HG03469 (cell line): ENCODE data around the gene FCRL2.

Experiments used
- ATAC-seq: cut with Tn5 transposase; IDR thresholded peaks from one replicate; pipeline ENCODE4 v1.9.1; 2021; ENCODE audit warnings: mild to moderate bottlenecking, moderate library complexity, moderate number of reproducible peaks; ENCODE audit not compliant: unreplicated experiment

FCRL2 gene, protein sequence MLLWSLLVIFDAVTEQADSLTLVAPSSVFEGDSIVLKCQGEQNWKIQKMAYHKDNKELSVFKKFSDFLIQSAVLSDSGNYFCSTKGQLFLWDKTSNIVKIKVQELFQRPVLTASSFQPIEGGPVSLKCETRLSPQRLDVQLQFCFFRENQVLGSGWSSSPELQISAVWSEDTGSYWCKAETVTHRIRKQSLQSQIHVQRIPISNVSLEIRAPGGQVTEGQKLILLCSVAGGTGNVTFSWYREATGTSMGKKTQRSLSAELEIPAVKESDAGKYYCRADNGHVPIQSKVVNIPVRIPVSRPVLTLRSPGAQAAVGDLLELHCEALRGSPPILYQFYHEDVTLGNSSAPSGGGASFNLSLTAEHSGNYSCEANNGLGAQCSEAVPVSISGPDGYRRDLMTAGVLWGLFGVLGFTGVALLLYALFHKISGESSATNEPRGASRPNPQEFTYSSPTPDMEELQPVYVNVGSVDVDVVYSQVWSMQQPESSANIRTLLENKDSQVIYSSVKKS

DNA sequence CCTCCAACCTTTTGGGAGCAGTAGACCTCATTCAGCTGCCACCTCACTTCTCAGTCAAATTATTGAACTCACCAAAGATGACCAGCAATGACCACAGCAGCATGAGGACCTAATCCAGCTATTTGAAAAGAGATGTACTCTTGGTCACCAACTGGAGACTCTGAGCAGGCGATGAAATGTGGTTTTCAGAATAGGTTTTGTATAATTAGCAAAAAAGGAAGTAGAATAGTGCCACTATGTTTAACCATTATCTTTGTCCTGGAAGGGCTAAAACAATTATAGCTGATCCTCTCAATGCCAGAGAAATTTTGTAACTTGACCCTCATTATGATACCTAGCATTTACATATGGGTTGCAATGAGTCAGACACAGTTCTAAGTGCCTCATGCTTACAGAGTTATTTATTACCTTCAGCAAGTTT is at the start of gene FCRL2:
Gene FCRL2, minus strand, starts transcription at position 162 of the 421 bp plus-strand sequence. Its CDS starts 59 bp downstream, at position 103.
- peak; percentile 33 for ATAC-seq

DNA sequence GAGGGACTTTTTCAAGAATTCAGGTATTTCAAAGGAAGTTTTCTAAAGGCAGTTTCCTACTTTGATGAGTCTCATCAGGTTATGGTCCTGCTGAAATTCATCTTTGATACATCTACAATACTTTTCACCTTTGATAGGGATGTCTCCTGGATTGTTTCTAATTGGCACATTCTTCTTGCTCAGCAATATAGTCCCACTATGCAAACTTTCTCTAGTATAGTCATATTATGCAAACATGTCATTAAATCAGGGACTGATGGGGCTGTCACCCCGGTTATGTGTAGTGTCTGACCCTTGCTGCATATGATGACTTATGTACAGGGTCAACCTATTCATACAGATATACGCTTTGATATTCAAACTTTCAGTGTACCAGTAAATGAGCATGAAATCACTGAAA is 43.4 kb upstream of the FCRL2 start:
- ATAC-seq, result no peak

DNA sequence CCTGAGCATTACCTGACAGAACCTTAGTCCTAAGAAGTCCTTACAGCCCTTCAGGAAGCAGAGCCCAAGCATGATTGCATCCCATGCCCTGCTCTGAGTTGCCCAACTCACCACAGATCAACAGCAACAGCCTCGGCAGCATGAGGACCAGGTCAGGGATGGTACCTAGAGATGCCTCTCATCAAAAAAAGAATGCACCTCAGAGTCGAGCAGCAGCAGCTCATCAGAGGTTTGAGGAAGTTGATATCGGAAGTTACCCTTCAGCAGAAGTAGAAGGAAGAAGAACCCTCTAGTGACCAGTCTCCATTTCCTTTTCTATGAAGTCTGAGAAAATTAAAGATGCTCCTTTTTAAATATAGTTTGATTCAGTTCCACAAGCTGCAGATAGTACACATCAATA is 43.0 kb upstream of the FCRL2 start, which contains the start of gene FCRL1:
Gene FCRL1, minus strand, starts transcription at position 225 of the 400 bp plus-strand sequence. Its CDS starts 83 bp downstream, at position 142.
- no peak for ATAC-seq

DNA sequence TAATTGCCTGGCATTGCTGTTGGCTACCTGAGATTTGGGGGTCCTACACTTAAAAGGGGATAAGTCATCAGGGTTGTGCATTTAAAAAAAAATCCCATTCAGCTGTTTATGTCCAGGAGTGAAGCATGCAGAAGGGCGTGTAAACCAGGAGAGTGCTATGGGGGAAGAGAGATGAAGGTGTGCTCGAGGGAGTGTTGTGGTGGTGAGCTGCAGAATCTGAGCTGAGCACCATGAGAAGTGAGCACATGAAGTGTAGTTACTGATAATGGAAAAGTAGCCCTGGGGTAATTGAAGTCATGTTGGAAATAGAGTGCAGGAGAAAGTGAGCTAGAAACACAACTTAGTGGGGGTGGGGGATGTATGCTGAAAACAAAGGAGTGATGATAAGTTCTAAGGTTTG is 42.3 kb upstream of the FCRL2 start:
- ATAC-seq, result no peak

DNA sequence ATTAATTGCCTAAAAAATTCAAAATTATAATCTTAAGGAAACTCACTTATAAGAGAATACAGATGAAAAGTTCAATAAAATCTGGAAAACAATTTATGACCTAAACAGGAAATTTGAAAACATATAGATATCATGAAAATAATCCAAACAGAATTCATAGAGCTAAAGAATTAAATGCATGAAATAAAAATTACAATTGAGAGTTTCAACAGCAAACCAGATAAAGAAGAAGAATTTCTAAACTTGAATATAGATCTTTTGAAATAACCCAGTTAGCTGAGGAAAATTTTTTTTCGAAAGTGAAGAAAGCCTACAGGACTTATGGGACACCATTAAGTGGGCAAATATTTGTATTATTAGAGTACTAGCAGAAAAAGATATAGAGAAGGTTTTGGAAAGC is 36.3 kb upstream of the FCRL2 start:
- ATAC-seq, result no peak

DNA sequence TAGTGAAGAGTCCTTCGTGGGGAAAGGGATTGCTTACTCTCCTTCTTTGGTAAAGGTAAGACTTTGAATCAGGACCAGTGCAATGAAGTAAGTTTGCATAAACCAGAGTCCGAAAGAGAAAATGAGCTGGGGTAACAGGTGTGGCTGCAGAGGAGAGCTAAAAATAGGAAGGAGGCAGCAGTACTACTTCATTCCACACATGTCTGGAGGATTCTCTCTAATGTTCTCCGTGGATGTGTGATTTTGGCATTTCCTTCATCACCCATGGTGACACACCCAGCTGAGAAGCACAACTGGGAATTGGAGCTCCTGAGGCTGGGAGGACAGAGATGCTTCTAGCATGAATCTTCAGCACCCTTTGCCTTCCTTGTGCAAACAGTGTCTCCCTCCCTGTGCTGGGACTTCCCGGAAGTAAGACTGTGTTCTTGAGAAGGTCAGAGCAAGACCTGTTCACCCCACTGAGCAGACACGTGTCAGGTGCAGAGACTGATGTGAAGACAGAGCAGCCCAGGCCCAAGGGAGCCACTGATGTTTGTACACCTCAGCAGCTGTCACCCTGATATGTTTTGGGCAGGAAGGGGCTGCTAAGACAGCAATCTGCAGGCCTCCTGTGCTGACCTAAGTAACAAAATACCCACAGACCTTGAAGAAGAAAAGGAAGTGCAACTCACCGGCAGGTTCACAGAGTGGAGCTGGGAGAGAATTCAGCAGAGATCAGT is 29.7 kb upstream of the FCRL2 start:
- ATAC-seq, result peak; percentile 75

DNA sequence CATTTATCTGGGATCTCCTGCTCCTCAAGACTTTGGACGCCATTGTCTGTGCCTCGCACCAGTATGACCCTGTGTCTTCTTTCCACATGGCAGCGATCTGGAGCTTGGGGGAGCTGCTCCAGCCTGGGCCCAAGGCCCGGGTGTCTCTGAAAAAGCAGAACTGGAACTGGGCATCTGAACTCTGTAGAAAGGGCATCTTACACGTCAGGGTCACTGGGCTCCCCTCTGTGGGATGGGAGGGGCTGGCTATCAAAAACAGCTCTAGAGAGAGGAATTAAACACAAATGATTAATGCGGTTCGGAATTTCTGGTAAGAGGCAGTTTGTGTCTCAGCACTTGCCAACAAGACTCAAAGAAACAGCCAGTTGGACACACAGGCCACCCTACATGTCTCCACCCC is 26.9 kb upstream of the FCRL2 start:
- ATAC-seq, result no peak

DNA sequence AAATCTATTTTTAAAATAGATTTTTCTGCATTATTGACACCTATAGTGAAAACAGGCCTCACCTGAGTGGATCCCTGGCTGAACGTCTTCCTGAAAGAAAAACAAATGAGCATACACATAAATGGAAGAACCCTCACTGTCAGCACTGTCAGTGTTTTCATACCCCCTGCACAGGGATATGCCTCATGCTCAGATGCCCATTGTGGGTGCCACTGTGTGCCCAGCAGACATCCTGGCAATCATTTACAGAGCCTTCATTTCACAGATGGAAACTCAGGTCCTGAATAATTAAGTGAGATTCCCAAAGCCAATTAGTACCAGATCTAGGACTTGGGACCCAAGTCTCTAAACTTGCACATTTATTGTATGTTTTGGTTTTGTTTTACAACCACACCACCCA is 23.1 kb upstream of the FCRL2 start:
- no peak for ATAC-seq

DNA sequence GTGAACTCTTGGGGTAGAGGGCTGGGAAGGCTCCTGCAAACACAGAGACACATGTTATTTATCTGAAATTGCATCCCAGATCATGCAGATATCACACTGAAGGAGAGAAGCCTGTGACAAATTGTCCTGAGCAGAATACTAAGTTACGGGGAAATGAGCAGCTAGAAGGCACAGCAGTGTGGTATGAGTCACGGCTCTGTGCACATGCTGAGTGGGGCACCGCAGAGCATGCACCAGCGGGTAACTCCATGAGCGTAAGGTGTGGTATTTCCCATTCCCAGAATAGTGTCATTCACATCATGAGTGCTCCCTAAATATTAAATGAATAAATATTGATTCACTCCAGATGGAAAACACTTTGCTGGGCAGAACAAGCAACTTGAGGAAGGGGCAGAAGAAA is 21.3 kb upstream of the FCRL2 start:
- no peak for ATAC-seq

DNA sequence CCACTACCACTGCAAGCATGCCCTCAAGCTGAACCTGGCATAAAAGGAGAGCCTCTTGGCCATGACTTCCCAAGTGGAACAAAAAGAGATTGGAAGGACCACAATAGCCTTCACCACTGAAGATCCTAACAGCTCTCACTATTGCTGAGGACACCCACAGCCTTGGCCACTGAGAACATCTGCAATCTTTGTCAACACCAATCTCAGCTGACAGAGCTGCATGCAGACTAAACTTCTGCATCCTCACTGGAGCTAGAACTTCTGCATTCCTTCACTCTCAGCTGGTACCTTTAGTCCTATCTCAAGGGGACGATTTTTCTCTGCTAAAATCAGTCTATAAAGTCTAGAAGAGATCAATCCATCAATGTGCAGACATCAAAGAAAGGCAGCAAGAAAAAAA is 8.3 kb upstream of the FCRL2 start:
- ATAC-seq, result no peak

DNA sequence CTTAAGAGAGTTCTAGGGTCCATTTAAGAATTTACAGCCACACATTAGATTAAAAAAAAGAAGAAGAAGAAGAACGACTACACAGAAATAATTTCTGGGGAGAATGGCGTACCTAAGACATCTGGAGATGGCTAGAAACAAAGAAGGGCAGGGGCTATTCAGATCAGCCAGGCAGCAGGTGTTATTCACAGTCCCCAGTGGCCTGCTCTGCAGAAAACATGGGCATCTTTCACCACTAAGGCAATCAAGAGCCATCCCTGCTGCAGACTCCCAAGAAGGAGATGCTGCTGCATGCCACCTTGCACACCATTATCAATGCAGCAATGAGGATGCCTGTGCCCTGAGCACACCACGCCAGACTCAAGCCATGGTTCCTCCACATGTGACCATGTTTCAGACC is 7.9 kb upstream of the FCRL2 start:
- no peak for ATAC-seq

DNA sequence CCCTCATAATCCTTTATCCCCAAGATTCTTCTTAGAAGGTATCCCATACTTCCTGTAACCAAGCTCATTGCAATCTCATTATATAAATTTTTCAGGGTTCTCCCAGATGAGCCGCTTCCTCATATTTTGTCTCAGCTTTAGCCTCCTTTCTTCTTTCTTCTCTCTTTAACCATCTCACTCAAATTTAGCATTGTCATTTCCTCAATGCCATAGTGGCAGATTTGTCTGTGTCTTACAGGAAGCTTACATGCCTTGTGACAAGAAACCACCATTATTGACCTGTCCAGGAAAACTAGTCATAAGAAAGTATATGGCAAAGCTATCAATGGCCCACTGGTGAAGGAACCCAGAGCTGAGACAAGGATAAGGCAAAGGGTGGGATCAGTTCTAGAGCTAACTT is 6.0 kb upstream of the FCRL2 start:
- ATAC-seq, result no peak

DNA sequence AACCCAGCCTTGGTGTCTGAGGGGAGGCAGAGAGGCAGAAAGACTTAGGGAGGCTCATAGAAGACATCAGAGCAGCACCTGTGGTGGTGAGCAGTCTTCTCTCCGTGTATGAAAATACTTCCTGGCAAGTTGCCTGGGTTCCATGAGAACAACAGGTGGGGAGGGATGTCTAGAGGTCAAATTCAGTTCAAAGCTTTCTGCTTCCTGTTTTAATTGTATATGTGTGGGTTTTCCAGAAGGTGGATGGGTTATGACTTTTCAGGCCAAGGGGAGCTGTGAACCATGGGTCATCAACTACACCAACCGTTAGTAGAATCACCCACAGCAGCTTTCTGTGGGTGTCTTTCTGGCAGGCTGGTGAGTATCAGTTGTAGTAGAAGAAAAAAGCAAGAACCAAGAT is 4.1 kb upstream of the FCRL2 start:
- peak; percentile 45 for ATAC-seq

DNA sequence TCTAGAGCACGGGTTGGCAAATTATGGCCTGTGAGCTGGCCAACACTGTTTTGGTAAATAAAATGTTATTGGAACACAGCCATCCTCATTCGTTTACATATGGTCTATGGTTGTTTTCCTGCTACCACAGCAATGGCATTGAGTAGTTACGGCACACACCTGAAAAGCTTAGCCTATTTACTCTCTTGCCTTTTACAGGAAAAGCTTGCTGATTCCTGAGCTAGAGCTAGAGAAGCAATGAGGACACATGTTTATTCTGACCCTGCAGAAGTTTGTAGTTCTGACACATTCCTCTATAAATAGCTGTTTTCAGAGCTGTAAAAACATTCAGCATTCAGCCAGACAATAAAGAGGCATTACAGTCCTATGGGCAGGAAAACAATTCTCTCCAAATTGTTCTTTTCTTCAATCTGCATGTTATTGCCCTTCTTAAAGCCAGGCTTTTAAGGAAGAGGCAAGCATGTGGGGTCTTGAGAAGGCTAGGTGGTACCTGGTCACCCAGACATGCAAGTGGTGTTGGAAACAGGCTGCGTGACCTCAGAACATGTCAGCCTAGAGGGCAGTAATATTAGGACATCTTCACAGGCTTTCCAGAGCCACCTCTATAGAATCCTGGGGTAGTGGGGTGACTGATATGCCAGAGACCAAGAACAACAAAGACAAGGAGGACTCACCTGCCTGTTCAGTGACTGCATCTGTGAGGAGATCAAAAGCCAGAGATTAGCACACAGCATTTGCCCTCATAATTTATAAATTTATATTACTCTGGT is 1.6 kb downstream of the FCRL2 start:
- no peak for ATAC-seq

DNA sequence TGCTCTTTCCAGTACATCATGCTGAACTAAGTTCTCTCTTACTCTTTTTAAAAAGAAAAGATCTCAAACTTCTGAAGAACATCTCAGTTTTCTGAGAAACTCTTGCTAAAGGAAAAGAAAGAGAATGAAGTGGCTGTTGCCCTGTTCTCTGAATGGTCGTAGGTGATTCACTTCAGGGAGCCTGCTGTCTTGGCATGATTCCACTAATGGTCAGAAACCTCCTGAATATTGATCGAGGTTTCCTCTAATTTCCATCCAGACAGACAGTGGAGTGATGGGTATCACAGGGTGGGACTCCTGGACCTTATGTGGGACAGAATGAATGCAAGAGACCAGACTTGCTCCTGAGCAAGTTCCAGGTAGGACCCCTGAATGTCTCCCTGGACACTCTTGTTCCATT is 2.5 kb downstream of the FCRL2 start:
- no peak for ATAC-seq

DNA sequence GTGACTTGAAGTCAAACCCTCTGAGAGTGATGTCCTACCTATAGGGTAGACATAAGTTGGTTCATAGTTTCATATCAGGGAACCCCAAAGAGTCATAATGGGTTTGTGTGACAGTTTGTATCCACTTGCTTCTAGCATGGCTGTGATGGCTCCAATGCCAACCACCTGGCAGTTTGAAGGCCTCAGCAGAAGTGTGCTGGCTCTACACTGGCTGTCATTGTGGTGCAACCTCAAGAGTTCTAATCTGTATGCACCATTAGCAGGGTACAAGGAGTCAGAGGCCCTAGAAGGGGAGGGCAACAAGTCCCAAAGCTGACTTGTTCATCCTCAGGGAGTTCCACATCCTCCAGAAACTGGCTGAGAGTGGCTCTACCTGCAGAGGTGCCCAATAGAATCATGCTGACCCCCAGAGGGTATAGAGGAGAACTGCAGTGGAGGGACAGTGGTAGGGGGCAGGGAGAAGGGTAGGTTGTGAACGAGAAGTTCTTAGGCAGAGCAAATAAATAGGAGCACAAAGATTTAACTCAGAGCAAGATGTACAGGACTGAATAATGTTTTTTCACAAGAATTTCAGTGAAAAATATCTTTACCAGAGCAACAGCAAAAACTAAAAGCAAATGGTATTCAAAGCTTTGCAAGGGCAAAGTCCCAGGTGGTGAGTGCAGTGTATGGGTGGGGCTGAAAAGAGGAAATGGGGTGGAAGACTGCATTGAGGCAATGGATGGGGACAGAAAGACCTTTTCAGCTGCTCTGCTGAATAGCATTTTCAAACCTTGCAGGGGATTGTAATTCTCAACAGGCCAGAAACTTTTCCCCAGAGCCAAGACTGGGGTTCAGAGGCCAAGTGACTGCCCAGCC is 3.2 kb downstream of the FCRL2 start:
- ATAC-seq, result peak; percentile 50

DNA sequence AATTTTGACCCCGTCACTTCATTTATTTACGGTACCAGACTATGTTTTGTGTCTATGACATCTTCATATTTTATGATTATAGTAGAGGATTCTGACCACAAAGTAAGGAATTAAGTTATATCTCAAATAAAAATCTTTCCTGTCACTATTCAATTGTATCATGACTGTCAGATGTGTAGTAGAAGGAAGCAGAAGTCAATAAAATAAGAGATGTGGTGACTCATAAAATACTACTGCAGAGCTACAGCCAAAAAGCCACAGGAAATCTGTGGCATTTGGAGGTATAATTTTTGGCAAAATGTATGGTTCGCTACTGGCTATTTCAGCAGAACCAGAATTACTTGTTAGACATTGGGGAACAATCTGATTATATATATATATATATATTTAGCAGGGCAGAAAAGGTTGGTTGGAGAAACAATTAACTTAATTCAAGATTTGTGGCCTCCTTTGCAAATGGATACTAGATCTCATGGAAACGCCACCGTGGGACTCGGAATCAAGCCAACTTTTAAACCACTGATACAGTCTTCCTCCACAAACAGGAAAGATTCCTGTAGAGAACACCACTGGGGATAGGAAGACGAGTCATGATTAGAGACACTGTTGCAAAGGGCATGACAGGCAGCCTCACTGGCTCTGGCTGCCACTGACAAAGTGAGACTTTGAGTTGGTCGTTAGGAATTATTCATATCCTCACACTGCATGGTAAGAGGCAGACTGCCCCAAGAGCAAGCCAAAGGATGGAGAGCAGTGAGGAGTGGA is 5.1 kb downstream of the FCRL2 start:
- no peak for ATAC-seq

DNA sequence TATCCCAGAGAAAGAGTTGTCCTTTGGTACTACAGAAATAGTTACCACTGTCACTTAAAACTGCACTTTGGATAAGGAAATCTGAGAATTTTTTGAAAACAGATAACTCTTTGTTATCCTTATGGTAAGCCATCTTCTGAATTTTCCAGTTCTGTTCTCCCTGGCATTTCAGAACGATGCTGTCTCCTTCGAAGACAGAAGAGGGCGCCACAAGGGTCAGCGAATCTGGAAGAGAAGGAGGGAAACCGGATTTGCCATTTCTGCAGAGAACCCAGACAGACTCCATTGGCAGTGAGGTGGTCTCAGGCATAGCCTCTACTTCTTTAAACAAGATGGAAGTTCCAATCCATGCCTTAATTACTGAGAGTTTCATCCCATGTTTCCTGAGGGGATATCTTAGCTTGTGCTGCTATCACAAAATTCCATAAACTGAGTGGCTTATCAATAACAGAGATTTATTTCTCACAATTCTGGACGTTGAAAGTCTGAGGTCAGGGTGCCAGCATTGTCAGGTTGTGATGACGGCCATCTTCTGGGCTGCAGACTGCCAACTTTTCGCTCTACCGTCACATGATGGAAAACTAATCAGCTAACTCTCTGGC is 6.4 kb downstream of the FCRL2 start:
- no peak for ATAC-seq

DNA sequence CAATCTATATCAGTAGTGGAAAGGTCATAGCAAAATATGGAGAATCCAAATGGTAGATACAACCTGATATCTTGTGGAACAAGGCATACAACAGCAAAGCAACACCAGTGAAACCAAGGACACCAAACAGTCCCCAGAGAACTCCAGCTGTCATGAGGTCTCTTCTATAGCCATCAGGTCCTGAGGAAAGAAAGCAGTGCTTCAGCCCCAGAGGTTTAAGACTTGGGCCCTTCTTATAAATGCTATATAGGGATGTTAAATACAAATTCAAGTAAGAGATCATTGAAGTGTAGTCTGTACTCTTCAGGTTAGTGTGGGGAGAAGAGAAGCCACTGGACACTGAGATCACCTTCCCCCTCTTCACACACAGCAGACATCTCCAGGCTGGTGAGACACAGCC is 10.1 kb downstream of the FCRL2 start:
- ATAC-seq, result no peak
